ENCODE measurements around the gene C6orf47. TPM values are rescaled to one million over a fixed set of nuclear protein-coding genes. Genes with fewer than 3 reads are reported as not detected.
"Not testable (repeated sequence)": the region's sequence is repeated elsewhere in the genome, so short reads cannot be mapped to it uniquely, and the experiment has no call there.

Gene C6orf47
- 7.9 TPM for total RNA-seq

- DNase-seq (ENCODE audit: low spot score): peak; percentile 86
- ATAC-seq: peak; percentile 78
These were observed at the start of gene C6orf47 for GRCh38 chr6:31660381-31661261. TSS of gene C6orf47 (minus strand) at chr6:31660778. CDS start at chr6:31659947, 831 bp downstream.

- DNase-seq (ENCODE audit: low spot score); ATAC-seq: not testable (repeated sequence)
These were observed 48.6 kb upstream of the C6orf47 start for GRCh38 chr6:31709157-31709556.

DNA sequence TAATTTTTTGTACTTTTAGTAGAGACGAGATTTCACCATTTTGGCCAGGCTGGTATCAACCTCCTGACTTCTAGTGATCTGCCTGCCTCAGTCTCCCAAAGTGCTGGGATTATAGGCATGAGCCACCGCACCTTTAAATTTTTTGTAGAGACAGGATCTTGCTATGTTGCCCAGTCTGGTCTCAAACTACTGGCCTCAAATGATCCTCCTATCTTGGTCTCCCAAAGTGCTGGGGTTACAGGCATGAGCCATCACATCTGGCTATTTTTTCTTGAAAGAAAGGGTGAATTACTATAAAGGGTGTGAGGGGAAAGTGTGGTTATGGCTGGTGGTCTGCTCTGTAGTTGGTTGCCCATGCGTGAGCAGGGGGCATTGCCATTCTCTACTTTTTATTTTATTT, 47.6 kb upstream of the C6orf47 start:
- ATAC-seq (no peak), DNase-seq (ENCODE audit: low spot score) (no peak)

GRCh38 chr6:31707701-31708100, 47.1 kb upstream of the C6orf47 start:
- DNase-seq (ENCODE audit: low spot score): no peak
- no peak for ATAC-seq

- no peak for ATAC-seq
- no peak for DNase-seq (ENCODE audit: low spot score)
These were observed 46.0 kb upstream of the C6orf47 start, which contains the start of gene LY6G6F for GRCh38 chr6:31706599-31706998. TSS of gene LY6G6F (plus strand) at chr6:31706866. CDS start at chr6:31706907, 41 bp downstream.

- DNase-seq (ENCODE audit: low spot score) (no peak), ATAC-seq (no peak)
These were observed 45.4 kb upstream of the C6orf47 start for GRCh38 chr6:31705931-31706330.

- ATAC-seq (peak; percentile 95), DNase-seq (ENCODE audit: low spot score) (peak; percentile 99)
These were observed 42.5 kb upstream of the C6orf47 start, which contains the start of gene ABHD16A for GRCh38 chr6:31702819-31703716. TSS of gene ABHD16A (minus strand) at chr6:31703324. CDS start at chr6:31703281, 43 bp downstream.

DNA sequence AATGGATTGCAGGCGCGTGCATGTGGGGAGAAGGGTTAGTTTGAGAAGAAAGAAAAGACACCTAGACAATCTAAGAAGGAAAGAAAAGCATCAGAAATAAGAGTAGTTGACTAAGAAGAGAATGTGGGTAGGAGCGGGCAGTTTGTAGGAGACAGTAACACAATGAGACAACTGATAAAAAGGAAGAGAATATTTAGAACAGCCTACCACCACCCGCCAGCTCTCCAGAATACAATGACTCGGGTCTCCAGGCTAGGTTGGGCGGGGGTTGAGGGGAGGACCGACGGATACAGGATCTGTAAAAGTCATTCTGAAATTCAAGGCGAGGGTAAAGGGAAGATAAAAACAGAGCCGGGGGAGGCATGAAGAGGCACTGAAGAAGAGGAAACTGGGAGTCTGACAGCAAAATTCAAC, 41.8 kb upstream of the C6orf47 start:
- no peak for DNase-seq (ENCODE audit: low spot score)
- peak; percentile 7 for ATAC-seq

- DNase-seq (ENCODE audit: low spot score): peak; percentile 66
- ATAC-seq: peak; percentile 37
These were observed 41.3 kb upstream of the C6orf47 start for GRCh38 chr6:31701666-31702404.

DNA sequence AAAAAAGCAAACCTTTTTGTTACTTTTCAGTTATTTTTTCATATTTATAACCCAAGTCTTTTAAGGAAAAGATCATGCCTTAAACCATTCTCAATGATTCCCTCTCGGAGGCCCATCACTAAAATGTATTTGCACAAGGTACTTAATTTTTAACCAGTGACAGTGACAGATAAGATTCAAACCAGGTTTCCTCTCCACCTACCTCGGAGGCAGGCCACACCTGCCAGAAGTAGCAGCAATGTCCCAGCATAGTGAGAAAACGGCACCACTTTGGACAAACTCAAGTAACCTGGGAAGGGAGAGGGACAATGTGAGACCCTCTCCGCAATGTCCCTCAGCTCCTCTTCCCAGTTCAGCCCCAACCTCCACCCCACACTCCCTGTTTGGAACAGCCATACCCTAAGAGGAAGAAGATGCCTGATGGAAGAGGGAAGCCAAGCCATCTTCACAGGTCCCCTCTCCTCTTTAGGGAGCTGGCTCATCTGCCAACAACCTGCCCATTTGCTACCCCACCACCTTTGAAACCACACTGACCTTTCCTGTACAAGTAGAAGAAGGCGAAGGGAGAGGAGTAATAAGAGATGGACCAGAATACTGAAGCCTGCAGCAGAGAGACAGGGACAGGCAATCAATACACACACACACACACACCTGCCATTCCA, 40.3 kb upstream of the C6orf47 start:
- ATAC-seq (no peak), DNase-seq (ENCODE audit: low spot score) (no peak)

- ATAC-seq: no peak
- no peak for DNase-seq (ENCODE audit: low spot score)
These were observed 37.0 kb upstream of the C6orf47 start for GRCh38 chr6:31697555-31697954.

DNA sequence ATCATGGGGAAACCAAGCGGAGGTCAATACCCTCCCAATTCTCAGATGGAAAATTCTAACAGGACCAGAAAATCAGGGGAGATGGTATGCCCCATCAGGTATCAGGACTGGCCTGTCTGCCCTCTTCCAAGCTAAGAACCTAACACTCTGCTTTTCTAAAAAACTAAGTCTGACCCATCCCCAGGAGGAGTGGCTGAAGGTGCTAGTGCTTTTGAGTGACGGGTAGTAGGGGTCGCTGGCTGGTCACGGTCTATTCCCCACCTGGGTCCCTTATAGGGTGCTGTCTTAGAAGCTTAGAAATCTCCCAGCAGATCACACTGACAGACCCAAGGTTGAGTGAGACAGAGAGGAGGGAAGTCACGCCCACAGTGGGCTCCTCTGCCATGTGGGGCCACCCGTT, 33.0 kb upstream of the C6orf47 start:
- ATAC-seq (no peak), DNase-seq (ENCODE audit: low spot score) (no peak)

- ATAC-seq: no peak
- DNase-seq (ENCODE audit: low spot score): no peak
These were observed 32.3 kb upstream of the C6orf47 start for GRCh38 chr6:31692886-31693285.

DNA sequence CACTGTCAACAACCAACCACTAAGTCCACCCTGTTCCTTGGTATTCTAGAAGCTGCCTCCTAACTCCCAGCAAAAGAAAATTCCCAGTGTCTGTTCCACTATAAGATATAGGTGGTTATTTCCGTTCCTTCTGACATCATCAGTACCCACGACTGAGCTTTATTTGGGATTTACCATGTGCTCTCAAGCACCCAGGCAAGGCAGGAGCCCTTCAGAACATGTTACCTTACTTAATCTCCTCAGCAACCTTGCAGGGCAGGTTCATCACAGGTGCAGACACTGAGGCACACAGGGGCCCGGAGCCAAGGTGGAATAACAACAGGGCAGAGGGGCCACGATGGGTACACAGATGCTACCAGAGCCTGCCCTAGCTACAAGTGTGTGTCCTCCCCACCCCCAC, 31.8 kb upstream of the C6orf47 start:
- no peak for ATAC-seq
- no peak for DNase-seq (ENCODE audit: low spot score)

DNA sequence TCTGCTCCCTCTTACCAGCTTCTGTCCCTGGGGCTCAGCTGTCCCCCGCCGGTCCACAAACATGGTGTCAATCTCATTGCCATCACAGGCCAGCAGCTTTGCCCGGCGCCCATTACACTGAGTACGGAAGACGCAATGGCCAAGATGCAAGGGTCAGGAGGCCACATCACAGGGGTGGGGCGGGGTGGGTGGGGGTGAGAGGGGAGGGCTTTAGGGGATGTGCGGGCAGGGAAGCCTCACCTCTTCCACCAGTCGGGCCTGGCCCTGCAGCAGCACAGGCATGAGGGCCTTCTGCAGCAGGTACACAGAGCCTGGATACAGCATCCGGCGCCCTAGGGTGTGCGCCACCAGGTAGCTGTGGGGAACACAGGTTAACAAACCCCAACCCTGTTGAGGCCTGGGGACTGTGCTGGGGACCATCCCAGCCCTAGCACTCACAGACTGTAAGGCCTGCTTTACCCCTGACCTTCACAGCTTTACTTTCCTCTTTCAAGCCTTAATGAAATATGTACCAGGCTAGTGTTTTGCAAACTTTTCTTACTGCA, 31.1 kb upstream of the C6orf47 start:
- DNase-seq (ENCODE audit: low spot score) (no peak), ATAC-seq (no peak)

- ATAC-seq: no peak
These were observed 30.5 kb upstream of the C6orf47 start for GRCh38 chr6:31691078-31691463.

DNA sequence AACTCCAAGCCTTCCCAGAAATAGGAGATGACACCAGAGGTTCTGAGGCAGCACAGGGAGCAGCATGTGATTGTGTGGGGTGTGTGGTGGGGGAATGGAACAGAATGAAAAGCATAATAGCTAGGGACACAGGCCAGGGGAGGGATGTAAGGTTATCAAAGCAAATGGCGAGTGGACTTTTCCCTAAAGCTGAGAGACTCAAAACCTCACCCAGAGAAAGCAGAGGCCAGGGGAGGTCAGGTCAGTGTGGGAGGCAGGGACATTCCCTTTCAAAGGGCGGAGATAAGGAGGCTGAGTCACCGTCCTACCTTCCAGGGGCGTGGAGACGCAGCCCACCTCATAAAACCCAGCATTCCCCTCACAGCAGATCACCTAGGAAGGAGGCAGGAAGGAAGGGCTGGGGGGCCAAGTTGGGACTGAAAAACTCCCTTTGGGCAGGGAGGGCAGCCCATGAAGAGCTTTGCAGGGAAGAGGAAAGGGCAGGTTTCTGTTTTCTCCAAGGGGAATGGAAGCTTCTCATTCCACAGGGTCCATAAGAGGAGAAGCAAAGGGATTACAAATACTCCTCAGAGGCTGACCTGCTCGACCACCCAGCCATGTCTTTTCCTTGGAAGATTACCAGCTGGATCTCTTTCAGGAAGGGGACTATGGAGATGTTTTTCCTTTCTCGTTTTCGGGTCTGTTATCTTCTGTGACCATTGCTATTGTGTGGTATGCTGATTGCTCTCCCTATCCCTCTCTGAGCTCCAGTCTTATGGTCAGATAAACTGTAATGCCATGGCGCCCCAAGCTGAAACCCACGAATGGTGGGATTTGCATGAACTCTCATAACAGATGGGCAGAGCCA, 29.9 kb upstream of the C6orf47 start:
- ATAC-seq (no peak), DNase-seq (ENCODE audit: low spot score) (no peak)

More at GRCh38 chr6:31691078-31691463, 30.5 kb upstream of the C6orf47 start:
- DNase-seq (ENCODE audit: low spot score): no peak

DNA sequence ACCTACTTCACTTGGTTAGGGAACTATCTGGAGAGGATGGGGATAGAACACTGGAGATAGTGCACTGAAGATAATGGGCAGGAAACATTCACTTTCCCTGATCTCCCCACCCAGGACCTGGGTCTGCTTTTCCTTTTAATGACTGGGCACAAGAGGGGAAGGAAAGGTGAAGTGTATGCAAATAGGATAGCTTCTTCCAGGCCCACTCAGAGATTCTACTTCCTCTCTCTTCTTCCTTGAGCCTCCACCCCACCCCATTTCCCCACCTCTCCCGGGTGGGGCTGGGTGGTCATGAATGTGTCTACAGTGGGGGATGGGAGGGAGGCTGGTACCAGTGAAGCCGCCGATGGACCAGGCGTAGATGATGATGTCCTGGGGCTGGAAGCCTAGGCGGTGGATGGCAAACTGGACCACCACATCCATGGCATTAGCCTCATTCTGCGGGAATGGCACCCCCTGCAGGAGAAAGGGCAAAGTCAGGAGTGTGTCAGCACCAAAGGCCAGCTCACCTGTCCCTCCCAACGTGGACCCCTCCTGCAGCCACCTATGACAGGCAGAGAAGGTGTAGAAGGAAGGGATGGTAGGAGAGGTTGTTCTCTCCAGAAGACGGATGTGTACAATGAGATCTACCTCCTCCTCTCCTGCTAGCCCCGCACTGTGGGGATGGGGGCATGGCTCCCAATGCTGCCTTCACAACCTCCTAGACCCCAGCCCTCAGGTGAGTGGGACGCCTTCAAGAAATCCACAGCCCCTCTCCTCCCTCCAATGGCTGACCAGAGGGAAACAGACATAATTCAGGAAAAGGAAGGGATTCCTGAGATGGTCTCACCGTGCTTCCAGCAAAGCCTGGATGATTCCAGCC, 28.9 kb upstream of the C6orf47 start:
- ATAC-seq (peak; percentile 20), DNase-seq (ENCODE audit: low spot score) (no peak)
